ENCODE results near the gene CFAP74.

CFAP74 gene

DNA sequence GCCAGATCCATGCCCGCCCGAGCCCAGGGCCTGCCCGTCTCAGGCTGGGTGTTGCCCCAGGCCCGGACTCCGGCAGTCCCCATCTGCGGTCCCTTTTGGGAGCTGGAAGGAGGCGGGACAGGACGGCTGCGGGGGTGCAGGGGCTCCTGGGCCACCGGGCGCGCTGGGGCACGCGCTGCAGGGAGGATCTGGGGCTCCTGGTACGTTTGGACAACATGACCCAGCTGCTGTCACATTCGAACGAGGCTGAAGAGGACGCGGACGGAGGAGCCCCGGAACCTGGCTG, 95.1 kb downstream of the CFAP74 start:
- CTCF ChIA-PET: interaction anchor here (0.7 to 4.9 kb wide), 8 partner anchors 9 to 608 kb away, joined by 3 to 38 read pairs (median 3); partner anchors contain the start of gene NADK
- Mint-ChIP-seq H3K4me1 (peaks cover 20% of the 10 kb centered on the region), H3K4me3 (peak overlapping the region; percentile 72), H3K27me3 (peaks cover 12% of the 10 kb centered on the region), H3K36me3 (no peaks in the 10 kb centered on the region), H3K9me3 (no peaks in the 10 kb centered on the region), H3K27ac (peak overlapping the region; percentile 81)
- DNase-seq: no peak

DNA sequence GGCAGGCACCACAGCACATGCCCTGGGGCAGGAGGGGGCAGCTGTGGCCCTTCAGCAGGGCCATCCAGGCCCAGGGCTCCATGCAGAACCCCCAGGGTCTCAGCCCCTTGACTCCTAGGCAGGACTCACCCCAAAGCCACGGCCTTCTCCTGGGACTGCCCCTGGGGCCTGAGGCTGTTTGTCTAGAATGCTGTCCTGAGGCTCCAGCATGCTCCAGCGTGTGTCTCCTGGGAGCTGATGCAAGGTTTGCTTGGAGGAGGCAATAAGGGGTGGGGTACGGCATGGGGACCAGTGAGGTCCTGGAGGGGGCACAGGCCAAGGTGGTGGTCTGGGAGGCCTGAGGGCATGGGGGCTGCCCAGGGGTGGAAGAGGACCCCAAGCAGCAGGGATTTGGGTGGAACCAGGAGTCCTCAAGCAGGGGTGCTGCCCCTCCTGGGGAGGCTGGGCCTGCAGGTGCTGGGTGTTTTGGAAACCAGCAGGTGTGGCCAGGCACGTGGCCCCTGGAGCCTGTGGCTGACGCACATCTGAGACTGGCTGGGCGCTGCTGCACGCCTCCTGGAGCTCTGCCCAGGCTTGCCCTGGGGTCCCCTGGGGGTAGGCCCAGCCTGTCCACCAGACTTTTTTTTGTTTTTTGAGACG, 96.4 kb downstream of the CFAP74 start:
- Mint-ChIP-seq H3K9me3 (no peaks in the 10 kb centered on the region), H3K4me3 (peak overlapping the region; percentile 35), H3K27ac (no peak overlapping the region), H3K36me3 (no peaks in the 10 kb centered on the region), H3K27me3 (peaks cover 14% of the 10 kb centered on the region), H3K4me1 (peaks cover 20% of the 10 kb centered on the region)
- no peak for DNase-seq
- CTCF ChIA-PET: interaction anchor here (1.0 to 4.9 kb wide), 7 partner anchors 8 to 229 kb away, joined by 3 to 38 read pairs (median 7); no protein-coding TSS in a partner anchor

- H3K4me1 Mint-ChIP-seq: peaks cover 20% of the 10 kb centered on the region
- peak overlapping the region; percentile 30 for H3K4me3 Mint-ChIP-seq
- peaks cover 13% of the 10 kb centered on the region for H3K27me3 Mint-ChIP-seq
- peak; percentile 78 for DNase-seq
- no peak overlapping the region for H3K27ac Mint-ChIP-seq
- no peaks in the 10 kb centered on the region for H3K36me3 Mint-ChIP-seq
- CTCF ChIA-PET: interaction anchor here (0.5 to 4.9 kb wide), 17 partner anchors 7 to 784 kb away, joined by 3 to 38 read pairs (median 3); partner anchors contain the start of gene CDK11A
- H3K9me3 Mint-ChIP-seq: no peaks in the 10 kb centered on the region
Observed at GRCh38 chr1:1906185-1907097, 97.1 kb downstream of the CFAP74 start.

DNA sequence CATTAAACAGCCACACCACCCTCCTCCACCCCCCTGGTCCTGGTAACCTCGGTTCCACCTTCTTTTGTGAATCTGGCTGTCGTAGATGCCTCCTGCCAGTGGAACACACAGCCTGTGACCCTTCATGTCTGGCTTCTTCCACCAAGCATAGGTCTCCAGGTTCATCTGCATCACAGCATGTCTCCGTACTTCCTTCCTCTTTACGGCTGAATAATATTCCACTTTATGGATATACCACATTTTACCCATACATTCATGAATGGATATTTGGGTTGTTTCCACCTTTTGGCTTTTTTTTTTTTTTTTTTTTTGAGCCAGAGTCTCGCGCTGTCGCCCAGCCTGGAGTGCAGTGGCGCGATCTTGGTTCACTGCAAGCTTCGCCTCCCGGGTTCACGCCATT, 100.4 kb downstream of the CFAP74 start:
- peaks cover 36% of the 10 kb centered on the region for H3K27me3 Mint-ChIP-seq
- no peak for DNase-seq
- H3K27ac Mint-ChIP-seq: no peak overlapping the region
- H3K4me3 Mint-ChIP-seq: no peak overlapping the region
- H3K9me3 Mint-ChIP-seq: no peaks in the 10 kb centered on the region
- CTCF ChIA-PET: no interaction called here
- H3K36me3 Mint-ChIP-seq: no peaks in the 10 kb centered on the region
- H3K4me1 Mint-ChIP-seq: peaks cover 12% of the 10 kb centered on the region

- CTCF ChIA-PET: no interaction called here
- H3K36me3 Mint-ChIP-seq: no peaks in the 10 kb centered on the region
- no peak for DNase-seq
- H3K27ac Mint-ChIP-seq: no peak overlapping the region
- H3K27me3 Mint-ChIP-seq: peaks cover 45% of the 10 kb centered on the region
- H3K4me3 Mint-ChIP-seq: no peak overlapping the region
- H3K9me3 Mint-ChIP-seq: no peaks in the 10 kb centered on the region
- H3K4me1 Mint-ChIP-seq: peaks cover 13% of the 10 kb centered on the region
Observed at GRCh38 chr1:1901641-1902294, 101.8 kb downstream of the CFAP74 start.

DNA sequence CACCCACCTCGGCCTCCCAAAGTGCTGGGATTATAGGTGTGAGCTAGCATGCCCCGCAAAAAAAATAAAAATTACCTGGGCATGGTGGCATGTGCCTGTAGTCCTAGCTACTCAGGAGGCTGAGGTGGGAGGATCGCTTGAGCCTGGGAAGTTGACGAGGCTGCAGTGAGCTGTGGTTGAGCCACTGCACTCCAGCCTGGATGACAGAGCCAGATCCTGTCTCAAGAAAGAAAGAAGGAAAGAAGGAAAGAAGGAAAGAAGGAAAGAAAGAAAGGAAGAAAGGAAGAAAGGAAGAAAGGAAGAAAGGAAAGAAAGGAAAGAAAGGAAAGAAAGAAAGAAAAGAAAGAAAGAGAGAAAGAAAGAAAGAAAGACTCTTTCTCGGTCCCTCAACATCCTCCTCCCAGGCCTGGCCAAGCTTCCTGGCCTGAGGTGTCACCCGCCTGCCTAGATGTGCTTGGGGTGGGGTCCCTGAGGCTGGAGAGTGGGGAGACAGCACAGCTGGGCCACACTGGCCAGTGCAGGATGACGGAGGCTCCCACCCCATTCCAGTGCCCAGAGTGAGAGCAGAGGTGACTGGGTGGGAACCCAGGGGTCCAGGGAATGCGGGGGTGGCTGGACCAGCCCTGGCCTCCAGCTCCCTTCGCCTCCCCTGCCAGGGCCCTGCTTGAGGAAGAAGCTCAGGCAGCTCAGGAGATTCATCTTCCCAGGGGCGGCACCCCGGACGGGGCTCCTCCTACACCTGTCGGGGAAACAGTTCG, 102.5 kb downstream of the CFAP74 start:
- DNase-seq: no peak
- CTCF ChIA-PET: interaction anchor here (4.2 kb wide), 1 partner anchor 7 kb away, joined by 38 read pairs; no protein-coding TSS in a partner anchor
- no peak overlapping the region for H3K4me3 Mint-ChIP-seq
- H3K36me3 Mint-ChIP-seq: no peaks in the 10 kb centered on the region
- H3K9me3 Mint-ChIP-seq: no peaks in the 10 kb centered on the region
- peaks cover 50% of the 10 kb centered on the region for H3K27me3 Mint-ChIP-seq
- H3K4me1 Mint-ChIP-seq: peaks cover 9% of the 10 kb centered on the region
- no peak overlapping the region for H3K27ac Mint-ChIP-seq

DNA sequence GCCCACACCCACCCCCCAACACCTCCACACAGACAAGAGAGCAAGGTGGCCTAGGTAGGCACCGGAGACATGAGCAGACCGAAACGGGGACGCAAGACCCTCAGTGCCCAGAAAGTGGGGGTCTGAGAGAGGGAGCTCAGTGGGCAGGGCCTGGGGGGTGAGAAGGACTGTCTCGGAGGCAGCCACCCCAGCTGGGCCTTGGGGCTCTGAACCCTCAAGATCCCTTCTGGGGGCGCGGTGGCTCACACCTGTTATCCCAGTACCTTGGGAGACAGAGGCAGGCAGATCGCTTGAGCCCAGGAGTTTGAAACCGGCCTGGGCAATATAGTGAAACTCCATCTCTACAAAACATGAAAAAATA, 103.6 kb downstream of the CFAP74 start:
- H3K9me3 Mint-ChIP-seq: no peaks in the 10 kb centered on the region
- peaks cover 61% of the 10 kb centered on the region for H3K27me3 Mint-ChIP-seq
- peaks cover 13% of the 10 kb centered on the region for H3K4me1 Mint-ChIP-seq
- no peak overlapping the region for H3K4me3 Mint-ChIP-seq
- no peaks in the 10 kb centered on the region for H3K36me3 Mint-ChIP-seq
- H3K27ac Mint-ChIP-seq: no peak overlapping the region
- CTCF ChIA-PET: interaction anchor here (4.2 kb wide), 1 partner anchor 8 kb away, joined by 38 read pairs; no protein-coding TSS in a partner anchor
- no peak for DNase-seq

- Mint-ChIP-seq H3K36me3 (no peaks in the 10 kb centered on the region), H3K27me3 (peaks cover 67% of the 10 kb centered on the region), H3K4me3 (no peak overlapping the region), H3K27ac (no peak overlapping the region), H3K4me1 (peaks cover 18% of the 10 kb centered on the region), H3K9me3 (no peaks in the 10 kb centered on the region)
- CTCF ChIA-PET: interaction anchor here (0.6 to 4.2 kb wide), 2 partner anchors 9 to 133 kb away, joined by 3 to 38 read pairs; no protein-coding TSS in a partner anchor
- peak; percentile 54 for DNase-seq
Observed at GRCh38 chr1:1899266-1899966, 104.2 kb downstream of the CFAP74 start.

- Mint-ChIP-seq H3K27me3 (peaks cover 75% of the 10 kb centered on the region), H3K4me1 (peaks cover 25% of the 10 kb centered on the region), H3K4me3 (no peak overlapping the region), H3K36me3 (no peaks in the 10 kb centered on the region), H3K27ac (no peak overlapping the region), H3K9me3 (no peaks in the 10 kb centered on the region)
- DNase-seq: no peak
- CTCF ChIA-PET: interaction anchor here (4.2 kb wide), 1 partner anchor 10 kb away, joined by 38 read pairs; no protein-coding TSS in a partner anchor
Observed at GRCh38 chr1:1898246-1898933, 105.2 kb downstream of the CFAP74 start.

GRCh38 chr1:1895456-1896336, 107.9 kb downstream of the CFAP74 start:
- CTCF ChIA-PET: interaction anchor here (1.1 to 2.2 kb wide), 4 partner anchors 9 to 149 kb away, joined by 4 to 11 read pairs (median 5); no protein-coding TSS in a partner anchor
- Mint-ChIP-seq H3K27ac (peak overlapping the region; percentile 50), H3K4me3 (no peak overlapping the region), H3K9me3 (no peaks in the 10 kb centered on the region), H3K36me3 (peaks cover 4% of the 10 kb centered on the region), H3K27me3 (peaks cover 61% of the 10 kb centered on the region), H3K4me1 (peaks cover 37% of the 10 kb centered on the region)
- DNase-seq: no peak

DNA sequence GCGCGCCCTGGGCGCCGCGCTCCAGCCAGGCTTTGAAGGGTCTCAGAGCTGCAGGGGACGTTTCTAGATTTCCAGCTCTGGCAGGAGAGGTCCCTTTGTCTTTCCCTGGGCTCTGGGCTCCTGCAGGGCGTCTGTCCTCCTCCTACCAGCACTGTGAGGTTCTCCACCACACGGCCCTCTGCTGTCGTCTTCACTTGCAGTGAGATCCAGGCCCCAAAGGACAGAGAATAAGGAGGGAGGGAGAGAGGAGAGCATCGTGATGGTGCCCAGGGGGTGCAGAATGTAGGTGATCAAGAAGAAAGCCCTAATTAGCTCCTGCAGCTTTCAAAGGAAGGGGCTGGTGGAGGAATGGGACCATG, 108.5 kb downstream of the CFAP74 start:
- peaks cover 4% of the 10 kb centered on the region for H3K36me3 Mint-ChIP-seq
- DNase-seq: no peak
- peaks cover 56% of the 10 kb centered on the region for H3K27me3 Mint-ChIP-seq
- H3K9me3 Mint-ChIP-seq: no peaks in the 10 kb centered on the region
- peaks cover 37% of the 10 kb centered on the region for H3K4me1 Mint-ChIP-seq
- H3K27ac Mint-ChIP-seq: no peak overlapping the region
- no peak overlapping the region for H3K4me3 Mint-ChIP-seq
- CTCF ChIA-PET: interaction anchor here (1.2 to 2.2 kb wide), 3 partner anchors 9 to 14 kb away, joined by 4 to 11 read pairs (median 6); no protein-coding TSS in a partner anchor

All from activated naive CD4-positive, alpha-beta T cell treated with anti-CD3 and anti-CD28 coated beads, Interleukin-2, amount 10 ng/mL, durations not matched to agents 7 days and 5 days (primary cell).